KOPT-K1 (cell line): ENCODE measurements around the gene USH2A.

ENCODE experiments used
- H3K27ac ChIP-seq: fragments of 200-600 bp; sonication (generic); 2 replicates; pipeline ENCODE4 v1.5.1; 2016; ENCODE audit warnings: antibody characterized with exemption, mild to moderate bottlenecking, low read depth, low read length; ENCODE audit not compliant: poor library complexity, severe bottlenecking
- H3K36me3 ChIP-seq: fragments of 200-600 bp; sonication (generic); 2 replicates; pipeline ENCODE4 v1.5.1; 2017; ENCODE audit warnings: antibody characterized with exemption, mild to moderate bottlenecking, low read length, moderate library complexity; ENCODE audit not compliant: insufficient read depth
- H3K9me3 ChIP-seq: fragments of 200-600 bp; sonication (generic); 2 replicates; pipeline ENCODE4 v1.5.1; 2017; ENCODE audit warnings: antibody characterized with exemption, low read length, mild to moderate bottlenecking; ENCODE audit not compliant: insufficient read depth, poor library complexity, severe bottlenecking

The USH2A gene

DNA sequence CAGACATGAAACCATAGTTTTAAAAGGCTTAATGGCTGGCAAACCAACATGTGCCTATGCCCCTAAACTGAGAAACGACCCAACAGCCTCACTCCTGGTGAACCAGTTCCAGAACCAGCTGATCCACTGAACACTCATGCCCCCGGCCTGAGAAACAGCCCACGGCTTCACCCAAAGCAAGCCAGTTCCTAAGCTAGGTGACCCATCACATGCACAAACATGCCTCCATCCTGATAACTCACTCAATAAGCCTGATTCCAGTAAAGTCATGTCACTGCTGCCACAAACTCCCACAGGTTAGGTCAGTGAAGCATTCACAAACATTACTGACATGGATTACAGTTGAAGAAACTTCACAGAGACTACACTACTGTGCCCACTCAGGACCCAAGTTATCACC is 161.6 kb downstream of the USH2A start:
- H3K36me3 ChIP-seq: no peaks in the 10 kb centered on the region
- H3K9me3 ChIP-seq: no peaks in the 10 kb centered on the region

DNA sequence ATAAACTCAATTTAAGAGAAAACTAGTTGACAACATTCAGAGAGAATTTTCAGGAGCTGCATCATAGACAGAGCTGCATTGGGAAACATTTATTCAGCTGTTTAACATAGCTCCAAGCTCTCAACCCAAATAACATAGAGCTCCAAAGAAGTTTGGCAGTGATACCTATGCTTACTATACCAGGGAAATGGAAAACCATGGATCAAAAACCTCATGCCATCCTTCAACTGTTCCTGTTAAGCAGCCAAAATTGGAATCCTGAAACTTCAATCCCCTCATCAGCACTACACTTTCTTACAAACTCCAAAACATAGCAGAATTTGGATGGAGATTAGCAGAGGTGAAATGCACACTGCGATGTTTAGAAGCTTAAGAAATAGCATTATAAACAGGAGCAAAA is 164.4 kb downstream of the USH2A start:
- no peaks in the 10 kb centered on the region for H3K9me3 ChIP-seq
- no peaks in the 10 kb centered on the region for H3K36me3 ChIP-seq
- no peak overlapping the region for H3K27ac ChIP-seq

More for the DNA sequence above, 161.6 kb downstream of the USH2A start:
- H3K27ac ChIP-seq: no peak overlapping the region

DNA sequence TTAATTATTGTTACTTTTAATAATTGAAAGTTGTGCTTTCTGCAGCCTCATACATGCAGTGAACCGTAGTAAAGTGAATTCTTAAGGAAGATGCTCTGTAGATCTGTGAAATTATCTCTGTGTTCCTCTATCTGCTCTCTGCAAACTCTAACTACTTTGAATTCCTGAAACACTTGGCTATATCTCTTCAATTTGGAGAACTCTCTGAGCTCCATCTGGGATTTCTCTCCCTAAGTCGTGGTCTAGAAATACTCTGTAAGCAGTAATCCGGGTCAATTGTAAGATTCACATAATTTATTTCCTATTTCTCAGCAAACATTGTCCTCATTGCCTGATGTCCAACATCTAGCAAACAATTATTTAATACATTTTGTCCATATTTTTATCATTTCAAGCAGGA is 164.9 kb downstream of the USH2A start:
- H3K36me3 ChIP-seq: no peaks in the 10 kb centered on the region
- H3K27ac ChIP-seq: no peak overlapping the region
- H3K9me3 ChIP-seq: no peaks in the 10 kb centered on the region

DNA sequence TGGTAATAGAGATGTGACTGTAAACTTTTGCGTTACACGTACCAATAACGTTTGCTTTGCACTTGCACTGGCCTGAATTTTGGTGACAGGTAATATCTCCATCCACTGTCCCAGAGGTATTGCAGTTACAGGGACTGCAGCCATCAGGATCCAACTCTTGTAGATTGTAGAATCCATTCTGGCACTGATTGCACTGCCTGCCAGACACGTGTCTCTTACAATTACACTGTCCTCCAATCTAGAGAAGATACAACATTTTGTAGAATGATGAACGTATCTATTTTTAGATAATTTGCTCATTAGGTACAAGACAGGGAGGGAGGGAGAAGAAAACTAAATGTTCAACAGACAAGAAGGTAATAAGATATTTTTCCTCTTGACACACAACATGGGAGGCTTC is 172.4 kb downstream of the USH2A start:
- H3K9me3 ChIP-seq: no peaks in the 10 kb centered on the region
- H3K36me3 ChIP-seq: no peaks in the 10 kb centered on the region
- no peak overlapping the region for H3K27ac ChIP-seq

DNA sequence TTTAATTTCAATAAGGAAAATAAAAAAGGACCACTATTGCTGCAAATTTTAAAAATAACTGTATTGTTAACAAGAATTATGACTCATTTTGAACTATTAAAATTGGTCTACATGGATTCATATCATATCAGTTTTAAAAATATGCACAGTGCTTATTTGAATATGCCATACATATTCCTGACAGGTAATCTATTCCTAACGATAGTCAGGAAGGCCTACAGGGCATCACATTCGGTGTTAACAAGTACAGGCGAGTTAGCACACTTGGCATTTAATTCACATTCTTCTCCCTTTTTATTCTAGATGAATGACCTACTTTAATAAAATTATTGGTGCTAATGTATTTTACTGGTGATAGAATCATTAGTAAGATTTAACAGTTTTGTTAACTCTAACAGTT is 174.6 kb downstream of the USH2A start:
- no peak overlapping the region for H3K27ac ChIP-seq
- no peaks in the 10 kb centered on the region for H3K9me3 ChIP-seq
- no peaks in the 10 kb centered on the region for H3K36me3 ChIP-seq

DNA sequence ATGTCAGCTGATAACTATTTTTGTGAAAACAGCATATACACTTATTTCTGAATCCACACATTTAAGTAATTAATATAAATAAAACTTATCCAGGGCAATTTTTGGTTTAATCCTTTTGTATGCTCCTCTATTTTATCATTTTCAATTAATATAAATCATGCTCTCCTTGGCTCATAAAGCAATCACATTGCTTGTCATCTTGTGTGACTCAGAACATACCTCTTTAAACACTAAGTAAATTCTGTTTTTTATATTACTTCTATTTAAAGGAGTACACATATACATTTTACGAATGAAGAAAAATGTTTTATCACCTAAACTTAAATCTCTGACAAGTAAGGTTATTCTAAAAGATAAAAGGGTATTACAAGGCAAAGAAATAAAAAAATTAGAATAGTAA is 175.3 kb downstream of the USH2A start:
- Histone ChIP-seq H3K27ac (no peak overlapping the region), H3K36me3 (no peaks in the 10 kb centered on the region), H3K9me3 (no peaks in the 10 kb centered on the region)

DNA sequence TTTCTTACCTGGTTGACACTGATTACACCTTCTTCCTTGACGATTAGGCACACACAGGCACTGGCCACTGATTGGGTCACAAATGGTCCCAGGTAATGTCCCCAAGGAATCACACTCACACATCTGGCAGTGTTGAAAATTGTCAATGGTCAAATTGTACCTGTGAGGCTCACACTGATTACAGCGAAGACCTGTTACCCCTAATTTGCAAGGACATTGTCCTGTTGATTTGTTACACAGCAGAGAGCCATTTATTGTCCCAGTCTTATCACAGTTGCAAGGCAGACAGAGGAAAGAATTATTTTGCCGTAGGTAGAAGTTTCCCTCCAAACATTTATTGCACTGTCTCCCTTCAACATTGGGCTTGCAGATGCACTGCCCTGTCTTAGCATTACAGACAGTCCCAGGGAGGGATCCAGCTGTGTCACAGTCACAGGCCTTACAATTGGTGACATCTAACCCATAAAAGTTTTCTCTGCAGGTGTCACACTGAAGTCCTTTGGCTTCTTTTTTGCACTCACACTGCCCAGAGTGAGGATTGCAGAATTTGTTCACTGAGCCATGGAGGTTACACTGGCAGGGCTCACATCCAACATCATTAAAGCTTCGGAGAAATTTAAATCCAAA is 176.6 kb downstream of the USH2A start:
- H3K9me3 ChIP-seq: no peaks in the 10 kb centered on the region
- H3K36me3 ChIP-seq: no peaks in the 10 kb centered on the region
- no peak overlapping the region for H3K27ac ChIP-seq

DNA sequence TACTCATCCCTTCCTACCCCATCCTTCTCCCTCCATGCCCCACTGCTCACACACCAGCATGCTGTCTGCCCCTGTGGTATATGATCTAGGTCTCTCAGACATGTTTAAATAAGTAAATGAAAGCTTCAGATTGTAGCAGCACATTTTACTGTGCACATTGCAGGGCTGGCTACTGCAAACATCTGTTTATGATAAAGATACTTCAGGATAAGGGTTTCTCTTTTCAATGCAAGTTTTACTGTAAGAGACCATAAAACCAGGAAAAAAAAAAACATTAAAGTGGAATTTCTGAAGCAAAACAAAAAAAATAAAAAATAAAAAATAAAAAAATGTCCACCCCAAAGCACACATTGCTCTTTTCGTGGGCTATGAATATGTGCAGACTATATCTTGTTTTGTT is 184.4 kb downstream of the USH2A start:
- H3K27ac ChIP-seq: no peak overlapping the region
- no peaks in the 10 kb centered on the region for H3K36me3 ChIP-seq
- no peaks in the 10 kb centered on the region for H3K9me3 ChIP-seq

DNA sequence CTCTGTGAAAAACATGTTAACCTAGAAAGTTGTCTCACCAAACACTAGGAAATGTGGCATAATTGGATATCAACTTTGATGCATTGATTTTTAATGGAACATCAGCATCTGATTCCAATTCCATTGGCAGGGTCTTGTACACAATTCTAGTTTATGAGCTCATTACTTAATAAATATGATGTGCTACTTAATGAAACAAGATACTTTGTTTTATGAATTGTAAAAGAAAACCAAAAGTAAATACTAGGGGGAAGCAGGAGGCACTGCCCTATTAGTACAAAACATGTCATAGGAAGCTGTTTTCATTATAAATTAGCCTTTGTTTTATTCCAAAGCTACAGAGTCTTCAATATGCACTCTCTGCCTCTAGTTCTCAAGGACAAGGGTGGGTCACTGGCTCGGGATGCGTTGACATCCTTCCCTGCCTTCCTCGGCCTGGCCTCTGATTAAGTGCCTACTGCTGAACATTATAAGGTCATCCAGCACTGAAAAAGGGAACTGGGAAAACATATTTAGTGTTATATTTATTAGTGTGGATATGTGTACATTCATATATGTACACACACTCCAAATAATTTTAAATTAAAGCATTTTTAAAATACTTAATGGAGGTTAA is 185.2 kb downstream of the USH2A start:
- Histone ChIP-seq H3K36me3 (no peaks in the 10 kb centered on the region), H3K27ac (no peak overlapping the region), H3K9me3 (no peaks in the 10 kb centered on the region)

DNA sequence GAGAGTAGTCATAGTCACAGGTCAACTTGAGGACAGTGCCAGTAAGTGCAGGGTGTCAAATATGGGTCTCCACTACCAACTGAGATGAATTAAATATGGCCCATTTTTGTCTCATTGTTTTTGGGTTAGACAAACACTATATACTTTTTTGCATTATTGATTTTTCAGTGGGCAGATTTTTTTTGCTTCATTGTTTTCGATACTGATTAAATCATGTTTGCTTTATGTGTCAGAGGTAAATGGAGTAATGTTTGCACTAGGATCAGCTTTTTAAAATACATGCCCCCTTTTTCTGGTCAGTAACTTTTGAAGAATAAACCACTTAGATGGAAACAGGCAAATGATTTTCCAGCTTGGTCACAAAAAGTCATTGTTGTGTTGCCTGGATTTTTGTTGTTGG is 199.0 kb downstream of the USH2A start:
- Histone ChIP-seq H3K27ac (no peak overlapping the region), H3K9me3 (no peaks in the 10 kb centered on the region), H3K36me3 (no peaks in the 10 kb centered on the region)

DNA sequence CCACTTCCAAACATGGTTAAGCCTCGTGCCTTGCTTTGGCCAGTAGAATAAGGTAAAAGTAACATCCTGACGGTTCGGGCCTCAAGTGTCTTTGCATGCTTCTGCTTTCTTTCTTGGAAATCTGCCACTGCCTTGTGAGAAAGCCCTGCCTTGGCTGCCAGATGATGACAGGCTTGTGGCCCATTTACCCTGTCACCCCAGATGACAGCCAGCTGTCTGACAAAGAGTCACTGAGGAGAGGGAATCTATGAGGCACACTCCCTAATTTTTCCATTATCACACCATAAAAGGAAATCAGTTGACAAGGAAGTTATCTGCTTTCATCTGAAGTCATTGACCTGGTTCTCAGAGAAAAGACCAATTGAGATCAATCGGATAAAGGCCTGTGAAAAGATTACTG is 199.8 kb downstream of the USH2A start:
- Histone ChIP-seq H3K27ac (no peak overlapping the region), H3K9me3 (no peaks in the 10 kb centered on the region), H3K36me3 (no peaks in the 10 kb centered on the region)

DNA sequence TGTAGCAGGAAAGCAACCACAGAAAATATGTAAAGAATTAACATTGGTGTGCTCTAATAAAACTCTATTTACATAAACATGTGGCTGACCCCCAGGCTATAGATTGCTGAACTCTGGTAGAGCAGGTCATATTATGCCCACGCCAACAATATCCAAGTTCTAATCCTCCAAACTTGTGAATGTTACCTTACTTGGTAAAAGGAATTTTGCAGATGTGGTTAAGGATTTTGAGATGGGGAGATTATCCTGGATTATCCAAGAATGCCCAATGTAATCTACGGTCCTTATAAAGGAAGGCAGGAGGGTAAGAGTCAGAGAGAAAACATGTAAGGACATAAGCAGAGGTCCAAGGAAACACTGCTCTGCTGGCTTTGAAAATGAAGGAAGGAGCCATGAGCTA is 201.0 kb downstream of the USH2A start:
- no peak overlapping the region for H3K27ac ChIP-seq

DNA sequence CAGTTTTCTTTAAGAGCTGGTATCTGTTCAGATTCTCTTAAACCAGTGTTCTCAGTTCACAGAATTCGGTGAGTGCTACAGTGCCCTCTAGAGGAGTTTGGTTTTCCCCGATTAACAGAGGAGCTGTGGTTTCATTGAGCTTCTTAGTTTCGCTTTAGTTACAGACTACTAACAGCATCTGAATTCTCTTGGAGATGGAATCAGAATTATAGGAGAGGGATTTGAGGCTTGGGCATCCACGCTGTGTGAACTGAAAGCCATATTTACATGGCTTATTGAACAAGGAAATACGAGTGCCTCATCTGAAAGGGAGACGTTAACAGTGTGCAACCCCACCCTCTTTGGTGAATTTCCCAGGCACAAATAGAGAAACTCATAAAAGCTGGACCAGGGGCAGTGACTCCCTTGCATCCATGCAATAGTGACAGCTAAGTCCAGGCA is 202.0 kb downstream of the USH2A start:
- H3K27ac ChIP-seq: no peak overlapping the region
- H3K36me3 ChIP-seq: no peaks in the 10 kb centered on the region
- no peaks in the 10 kb centered on the region for H3K9me3 ChIP-seq

More for the DNA sequence above, 201.0 kb downstream of the USH2A start:
- H3K9me3 ChIP-seq: no peaks in the 10 kb centered on the region
- H3K36me3 ChIP-seq: no peaks in the 10 kb centered on the region

DNA sequence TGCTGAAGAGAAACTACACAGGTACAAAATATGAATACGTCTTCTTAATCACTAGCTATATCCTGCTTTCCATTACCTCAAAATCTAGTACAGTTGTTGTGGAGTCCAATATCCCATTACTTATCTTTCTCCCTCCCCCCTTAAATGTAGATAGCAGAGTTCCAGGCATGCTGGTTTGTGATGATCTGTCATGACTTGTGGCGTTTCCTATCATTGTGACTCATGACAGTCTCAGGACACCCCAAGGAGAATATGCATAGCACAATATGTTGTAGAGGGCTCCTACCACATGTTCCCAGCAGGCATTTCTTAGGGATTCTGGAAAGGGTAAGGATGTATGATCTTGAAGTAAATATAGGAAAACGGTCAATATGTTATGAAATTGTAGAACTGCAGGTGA is 206.9 kb downstream of the USH2A start:
- Histone ChIP-seq H3K27ac (no peak overlapping the region), H3K36me3 (no peaks in the 10 kb centered on the region), H3K9me3 (no peaks in the 10 kb centered on the region)

DNA sequence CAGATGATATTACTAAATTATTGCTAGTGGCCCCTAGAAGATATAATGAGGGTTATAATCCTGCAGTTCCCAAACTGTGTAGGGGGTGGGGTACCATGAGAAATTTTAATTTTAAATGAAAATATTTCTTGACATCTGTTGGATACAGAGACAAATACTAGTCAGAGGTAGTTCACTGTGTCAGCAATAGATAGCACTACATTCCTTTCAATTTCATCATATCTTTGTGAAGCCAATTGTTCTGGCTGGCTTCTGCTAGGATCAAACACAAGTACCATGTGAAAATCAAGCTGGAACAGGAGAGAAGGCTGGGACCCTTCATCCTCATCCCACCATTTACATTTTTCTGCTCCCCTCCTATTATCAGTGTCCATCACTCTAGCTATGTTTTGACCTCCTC is 208.1 kb downstream of the USH2A start:
- Histone ChIP-seq H3K27ac (no peak overlapping the region), H3K9me3 (no peaks in the 10 kb centered on the region), H3K36me3 (no peaks in the 10 kb centered on the region)

DNA sequence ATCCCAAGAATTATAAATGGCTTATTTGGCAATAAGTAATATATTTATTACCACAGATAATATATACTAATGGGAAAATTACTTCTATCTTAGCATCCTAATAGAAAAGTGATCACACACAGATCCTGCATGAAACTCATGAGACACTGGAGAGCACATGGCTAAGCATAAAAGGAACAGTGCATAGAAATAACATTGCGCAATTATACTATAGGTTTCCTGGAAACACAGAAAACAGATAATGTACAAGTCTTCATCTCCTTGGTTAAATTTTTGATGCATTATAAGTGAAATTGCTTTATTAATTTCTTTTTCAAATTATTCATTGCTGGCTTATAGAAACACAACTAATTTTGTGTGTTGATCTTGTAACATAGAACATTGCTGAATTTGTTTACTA is 210.4 kb downstream of the USH2A start:
- H3K36me3 ChIP-seq: no peaks in the 10 kb centered on the region
- H3K27ac ChIP-seq: no peak overlapping the region
- H3K9me3 ChIP-seq: no peaks in the 10 kb centered on the region
